HepG2 (cell line): Measurements from ENCODE around the gene RPEL1. TPM values are rescaled to one million over a fixed set of nuclear protein-coding genes. Genes with fewer than 3 reads are reported as not detected.
"Not testable (repeated sequence)": the region's sequence is repeated elsewhere in the genome, so short reads cannot be mapped to it uniquely, and the experiment has no call there.

Experiments used
- ATAC-seq: fragments of 200-7000 bp; cut with Tn5 transposase; 3 replicates; pipeline ENCODE4 v1.9.1; 2020; ENCODE audit warnings: mild to moderate bottlenecking, moderate library complexity
- BruUV-seq: library from RNA; stranded (reverse); fragments of 400-500 nt; replicated peaks from 2 replicates; lab custom pipeline; 2021; lab: Mats Ljungman, UMichigan
- CTCF ChIA-PET: fragments of 300-600 bp; formaldehyde crosslinking; extraction: SDS; loops from one replicate; lab custom pipeline; 2021; ENCODE audit warnings: low total read pairs, inconsistent platforms, low intra/inter-chr PET ratio; lab: Yijun Ruan, JAX
- POLR2A ChIA-PET: fragments of 350-600 bp; sonication (Branson Sonifier 250); formaldehyde crosslinking; loops from one replicate; lab custom pipeline; 2020; ENCODE audit warnings: antibody characterized with exemption, inconsistent platforms; lab: Yijun Ruan, JAX
- DNase-seq: peaks from one replicate; pipeline ENCODE4 v3.0.0-alpha.2; 2015; ENCODE audit warnings: low spot score
- FAIRE-seq: peaks from 3 replicates; lab custom pipeline; 2011; peaks lifted over from hg19 to GRCh38; lab: Jason Lieb, UNC
- H2AFZ ChIP-seq: one replicate; pipeline ENCODE4 v1.6.1; 2011; ENCODE audit warnings: low read length, inconsistent platforms
- H3K27ac ChIP-seq: fragments of 300-600 bp; 3 replicates; pipeline ENCODE4 v1.8.0; 2011; ENCODE audit warnings: mixed run types, mild to moderate bottlenecking, mixed read lengths, low read length, inconsistent platforms; ENCODE audit not compliant: insufficient read depth; ENCODE audit errors: extremely low read length
- H3K27me3 ChIP-seq, 2 experiments: fragments of 200-600 bp in 1 of 2; 2 replicates in 1 of 2; 3 replicates in 1 of 2; pipeline versions ENCODE4 v1.6.0 to v1.8.0; 2011; ENCODE audit warnings: low read length in 2 of 2, mild to moderate bottlenecking in 2 of 2, moderate library complexity in 2 of 2, inconsistent platforms in 1 of 2; ENCODE audit not compliant: insufficient read depth in 2 of 2, control insufficient read depth in 1 of 2
- H3K36me3 ChIP-seq, 2 experiments: fragments of 200-600 bp in 1 of 2; replicated peaks in 1 of 2; 2 replicates in 1 of 2; 3 replicates in 1 of 2; pipeline versions ENCODE4 v1.5.1 to v1.8.0; 2011; ENCODE audit warnings: low read length in 2 of 2, inconsistent platforms in 1 of 2; ENCODE audit not compliant: insufficient read depth in 2 of 2, control insufficient read depth in 1 of 2
- H3K4me1 ChIP-seq: 2 replicates; pipeline ENCODE4 v1.5.1; 2012; ENCODE audit warnings: low read length, inconsistent platforms; ENCODE audit not compliant: insufficient read depth
- H3K4me2 ChIP-seq: 2 replicates; pipeline ENCODE4 v1.6.0; 2011; ENCODE audit warnings: low read depth, low read length, inconsistent platforms
- H3K4me3 ChIP-seq, 3 experiments: fragments of 200-600 bp in 1 of 3; sonication (generic), shearing (Covaris generic) in 1 of 3; replicated peaks in 1 of 3; 2 replicates each; pipeline ENCODE4 v1.5.1; 2011 to 2016; ENCODE audit warnings: low read length in 3 of 3, inconsistent platforms in 2 of 3, low read depth in 2 of 3, mild to moderate bottlenecking in 2 of 3, control low read depth in 1 of 3, mixed read lengths in 1 of 3; ENCODE audit not compliant: insufficient read depth in 1 of 3
- H3K79me2 ChIP-seq: one replicate; pipeline ENCODE4 v1.6.1; 2011; ENCODE audit warnings: low read length, inconsistent platforms; ENCODE audit not compliant: insufficient read depth
- H3K9ac ChIP-seq: 2 replicates; pipeline ENCODE4 v1.6.0; 2011; ENCODE audit warnings: mild to moderate bottlenecking, low read depth, low read length, inconsistent platforms; ENCODE audit not compliant: insufficient read depth
- H3K9me3 ChIP-seq: 2 replicates; pipeline ENCODE4 v1.5.1; 2012; ENCODE audit warnings: mild to moderate bottlenecking, low read length
- H4K20me1 ChIP-seq: 2 replicates; pipeline ENCODE4 v1.6.0; 2011; ENCODE audit warnings: inconsistent platforms, mild to moderate bottlenecking, low read length, moderate library complexity; ENCODE audit not compliant: insufficient read depth
- ATF7-NPFF ChIP-seq: sonication (generic); formaldehyde crosslinking; IDR thresholded peaks from 2 replicates; pipeline ENCODE4 v1.8.1; 2023; ENCODE audit warnings: mild to moderate bottlenecking, low read depth, missing genetic modification reagents, moderate library complexity
- BHLHE40 ChIP-seq: IDR thresholded peaks from 2 replicates; pipeline ENCODE4 v1.6.1; 2011; ENCODE audit warnings: low read length, improper control_type of control experiment
- HNF4G ChIP-seq, 2 experiments: sonication (generic) in 1 of 2; formaldehyde crosslinking in 1 of 2; IDR thresholded peaks; 2 replicates each; pipeline versions ENCODE4 v1.4.0 to v1.6.1; 2011 to 2020; ENCODE audit warnings: borderline replicate concordance in 2 of 2, low read depth in 2 of 2, mild to moderate bottlenecking in 2 of 2, low read length in 1 of 2, missing genetic modification reagents in 1 of 2, moderate library complexity in 1 of 2
- MAZ ChIP-seq, 2 experiments: sonication (generic) in 1 of 2; formaldehyde crosslinking in 1 of 2; IDR thresholded peaks; 2 replicates each; pipeline versions ENCODE4 v1.5.0 to v1.6.1; 2012 to 2020; ENCODE audit warnings: low read depth in 2 of 2, mild to moderate bottlenecking in 2 of 2, borderline replicate concordance in 1 of 2, improper control_type of control experiment in 1 of 2, low read length in 1 of 2, missing genetic modification reagents in 1 of 2, moderate library complexity in 1 of 2
- MIXL1 ChIP-seq: IDR thresholded peaks from 2 replicates; pipeline ENCODE4 v1.6.1; 2016
- NFE2L1 ChIP-seq: sonication (generic); formaldehyde crosslinking; IDR thresholded peaks from 2 replicates; pipeline ENCODE4 v1.4.0; 2020; ENCODE audit warnings: missing genetic modification reagents, mild to moderate bottlenecking, borderline replicate concordance
- POLR2A ChIP-seq, 2 experiments: IDR thresholded peaks; 2 replicates each; pipeline ENCODE4 v1.6.1; 2011; ENCODE audit warnings: low read depth in 2 of 2, low read length in 2 of 2, mild to moderate bottlenecking in 1 of 2, moderate library complexity in 1 of 2; ENCODE audit not compliant: insufficient read depth in 1 of 2
- RELA ChIP-seq: sonication (generic); formaldehyde crosslinking; IDR thresholded peaks from 2 replicates; pipeline ENCODE4 v1.4.0; 2020; ENCODE audit warnings: missing genetic modification reagents
- REXO4 ChIP-seq: sonication (generic); formaldehyde crosslinking; IDR thresholded peaks from 2 replicates; pipeline ENCODE4 v1.8.0; 2022; ENCODE audit warnings: missing genetic modification reagents, mild to moderate bottlenecking, borderline replicate concordance
- SP5 ChIP-seq: IDR thresholded peaks from 2 replicates; pipeline ENCODE4 v1.6.1; 2016; ENCODE audit warnings: low read depth, borderline replicate concordance
- ZNF33B ChIP-seq: sonication (generic); formaldehyde crosslinking; IDR thresholded peaks from 2 replicates; pipeline ENCODE4 v1.5.1; 2020; ENCODE audit warnings: mild to moderate bottlenecking, missing genetic modification reagents
- ZNF34 ChIP-seq: sonication (generic); formaldehyde crosslinking; IDR thresholded peaks from 2 replicates; pipeline ENCODE4 v1.4.0; 2020; ENCODE audit warnings: mild to moderate bottlenecking, missing genetic modification reagents, borderline replicate concordance
- ZNF556 ChIP-seq: sonication (generic); formaldehyde crosslinking; IDR thresholded peaks from 2 replicates; pipeline ENCODE4 v1.4.0; 2020; ENCODE audit warnings: mild to moderate bottlenecking, missing genetic modification reagents, borderline replicate concordance
- WGBS: methylation state at CpG from one replicate; pipeline ENCODE4 v1.1.6; 2017; ENCODE audit warnings: low lambda C conversion rate; 5-methylcytosine and 5-hydroxymethylcytosine counted together
- in situ Hi-C: cut with HindIII; loops from 2 replicates; pipeline ENCODE4 v1.10.0; 2017; ENCODE audit warnings: low pct_unique_long_range_greater_than_20kb; ENCODE audit not compliant: extremely low pct_ligation_motif_present
- intact Hi-C: fragments of 100-400 bp; cut with micrococcal nuclease; formaldehyde crosslinking; loops from one replicate; pipeline ENCODE4 v1.10.0; 2022; ENCODE audit not compliant: unreplicated experiment
- polyA plus RNA-seq, 8 experiments: library from polyadenylated mRNA; depleted of rRNA in 3 of 8; stranded (reverse) in 7 of 8; unstranded in 1 of 8; fragments of >200 nt; fragmentation: Illumina TruSeq in 4 of 8; extraction: Trizol in 4 of 8; gene quantifications; 2 replicates each; pipeline versions ENCODE4 v1.2.1 to v1.2.3, GENCODE V29; 2011 to 2016; ENCODE audit warnings: low read depth in 4 of 8, missing spikeins in 1 of 8, mixed read lengths in 1 of 8; ENCODE audit not compliant: insufficient read depth in 1 of 8
- total RNA-seq, 5 experiments: library from RNA; depleted of rRNA; stranded (reverse); fragments of >200 nt; fragmentation: Illumina TruSeq; extraction: Trizol; gene quantifications; 2 replicates each; pipeline ENCODE4 v1.2.3, GENCODE V29; 2016; ENCODE audit warnings: low read depth in 1 of 5
- TF ChIP-seq, protein P1 (sequence below): sonication (generic); formaldehyde crosslinking; IDR thresholded peaks from 2 replicates; pipeline ENCODE4 v1.4.0; 2020; ENCODE audit warnings: missing genetic modification reagents

Gene RPEL1
- total and polyA plus RNA-seq, 2 of the 13 experiments (the other 11 are each of a cell fraction or from before 2014, with no cell fraction given), result 0.04 to 0.07 TPM

- WGBS, result 80% methylated on average over 2 of the region's 2 CpGs
- DNase-seq (no peak), ATAC-seq (no peak), FAIRE-seq (no peak)
- intact Hi-C loops, result no loop called here
- no peak overlapping the region for H3K4me3 ChIP-seq
- H3K9me3 ChIP-seq, result peaks cover 5% of the 10 kb centered on the region; the same call in 1 of the 2 replicates
- H3K27ac ChIP-seq, result no peak overlapping the region
- peaks cover 57% of the 10 kb centered on the region for H3K4me1 ChIP-seq
- POLR2A ChIA-PET, result no interaction called here
- H2AFZ ChIP-seq, result no peak overlapping the region
- H4K20me1 ChIP-seq, result no peaks in the 10 kb centered on the region
- in situ Hi-C loops, result no loop called here
- no peaks in the 10 kb centered on the region for H3K36me3 ChIP-seq
- CTCF ChIA-PET, result no interaction called here
- H3K79me2 ChIP-seq, result no peaks in the 10 kb centered on the region
- no TSS peak for BruUV-seq
- no peak for TF ChIP-seq RELA
- TF ChIP-seq MIXL1 (CRISPR knock-in tag), result no peak
- TF ChIP-seq NFE2L1 (CRISPR knock-in tag), result no peak
- no peak for TF ChIP-seq MAZ (IDR thresholded peaks at IDR 0.05; ENCODE audit: borderline replicate concordance, low read depth, low read length)
- no peak for TF ChIP-seq MAZ (CRISPR knock-in tag; IDR thresholded peaks at IDR 0.05; ENCODE audit: low read depth)
- no peak for TF ChIP-seq SP5 (CRISPR knock-in tag)
- no peak for TF ChIP-seq POLR2A (IDR thresholded peaks at IDR 0.05; ENCODE audit: insufficient read depth in 1 of 2, low read depth in 2 of 2, low read length in 2 of 2)
- TF ChIP-seq, protein P1, sequence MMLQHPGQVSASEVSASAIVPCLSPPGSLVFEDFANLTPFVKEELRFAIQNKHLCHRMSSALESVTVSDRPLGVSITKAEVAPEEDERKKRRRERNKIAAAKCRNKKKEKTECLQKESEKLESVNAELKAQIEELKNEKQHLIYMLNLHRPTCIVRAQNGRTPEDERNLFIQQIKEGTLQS (CRISPR knock-in tag), result no peak
- TF ChIP-seq REXO4 (CRISPR knock-in tag), result no peak
- TF ChIP-seq ZNF34 (CRISPR knock-in tag), result no peak
- no peak for TF ChIP-seq BHLHE40
- TF ChIP-seq ZNF33B (CRISPR knock-in tag), result no peak
- TF ChIP-seq HNF4G (IDR thresholded peaks at IDR 0.05; ENCODE audit: borderline replicate concordance, low read depth, low read length), result no peak
- no peak for TF ChIP-seq HNF4G (CRISPR knock-in tag; IDR thresholded peaks at IDR 0.05; ENCODE audit: borderline replicate concordance, low read depth)
- TF ChIP-seq ATF7-NPFF (CRISPR knock-in tag), result no peak
- no peak for TF ChIP-seq ZNF556 (CRISPR knock-in tag)
- H3K9ac ChIP-seq, result no peak overlapping the region
- no peak overlapping the region for H3K4me2 ChIP-seq
- H3K27me3 ChIP-seq, result no peaks in the 10 kb centered on the region
These were observed 38.5 kb upstream of the RPEL1 start for GRCh38 chr10:103207141-103207540.

DNA sequence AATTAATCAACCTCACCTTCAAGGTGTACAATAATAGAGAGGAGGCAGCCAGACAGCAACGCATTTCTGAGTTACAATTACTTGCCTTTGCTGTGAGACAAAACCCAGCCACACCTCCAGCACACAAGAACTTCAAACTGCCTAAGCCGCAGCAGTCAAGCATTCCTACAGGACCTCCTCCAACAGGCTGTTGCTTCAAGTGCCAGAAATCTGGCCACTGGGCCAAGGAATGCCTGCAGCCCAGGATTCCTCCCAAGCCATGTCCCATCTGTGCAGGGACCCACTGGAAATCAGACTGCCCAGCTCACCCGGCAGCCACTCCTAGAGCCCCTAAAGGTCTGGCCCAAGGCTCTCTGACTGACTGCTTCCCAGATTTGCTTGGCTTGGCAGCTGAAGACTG is 38.0 kb upstream of the RPEL1 start:
- intact Hi-C loops, ATAC-seq, H3K9ac ChIP-seq, POLR2A ChIA-PET, in situ Hi-C loops, H3K79me2 ChIP-seq, H3K27ac ChIP-seq, DNase-seq, H4K20me1 ChIP-seq, BruUV-seq, H3K9me3 ChIP-seq, CTCF ChIA-PET, H2AFZ ChIP-seq, H3K36me3 ChIP-seq, H3K27me3 ChIP-seq, FAIRE-seq, H3K4me3 ChIP-seq, H3K4me2 ChIP-seq: not testable (repeated sequence)
- H3K4me1 ChIP-seq, result peaks cover 52% of the 10 kb centered on the region
- WGBS, result 16% methylated on average over 2 of the region's 3 CpGs

- H3K27me3 ChIP-seq, CTCF ChIA-PET, H3K4me2 ChIP-seq, POLR2A ChIA-PET, ATAC-seq, H3K9ac ChIP-seq, H2AFZ ChIP-seq, FAIRE-seq, intact Hi-C loops, H3K36me3 ChIP-seq, BruUV-seq, H3K79me2 ChIP-seq, H3K27ac ChIP-seq, DNase-seq, in situ Hi-C loops, H4K20me1 ChIP-seq, H3K4me3 ChIP-seq, H3K9me3 ChIP-seq: not testable (repeated sequence)
- WGBS, result 29% methylated on average over 4 of the region's 4 CpGs
- H3K4me1 ChIP-seq, result peaks cover 27% of the 10 kb centered on the region
These were observed 35.4 kb upstream of the RPEL1 start for GRCh38 chr10:103210262-103210661.
